ENCODE measurements around the gene SLIRP.
"Not testable (repeated sequence)": the region's sequence is repeated elsewhere in the genome, so short reads cannot be mapped to it uniquely, and the experiment has no call there.

SLIRP gene

DNA sequence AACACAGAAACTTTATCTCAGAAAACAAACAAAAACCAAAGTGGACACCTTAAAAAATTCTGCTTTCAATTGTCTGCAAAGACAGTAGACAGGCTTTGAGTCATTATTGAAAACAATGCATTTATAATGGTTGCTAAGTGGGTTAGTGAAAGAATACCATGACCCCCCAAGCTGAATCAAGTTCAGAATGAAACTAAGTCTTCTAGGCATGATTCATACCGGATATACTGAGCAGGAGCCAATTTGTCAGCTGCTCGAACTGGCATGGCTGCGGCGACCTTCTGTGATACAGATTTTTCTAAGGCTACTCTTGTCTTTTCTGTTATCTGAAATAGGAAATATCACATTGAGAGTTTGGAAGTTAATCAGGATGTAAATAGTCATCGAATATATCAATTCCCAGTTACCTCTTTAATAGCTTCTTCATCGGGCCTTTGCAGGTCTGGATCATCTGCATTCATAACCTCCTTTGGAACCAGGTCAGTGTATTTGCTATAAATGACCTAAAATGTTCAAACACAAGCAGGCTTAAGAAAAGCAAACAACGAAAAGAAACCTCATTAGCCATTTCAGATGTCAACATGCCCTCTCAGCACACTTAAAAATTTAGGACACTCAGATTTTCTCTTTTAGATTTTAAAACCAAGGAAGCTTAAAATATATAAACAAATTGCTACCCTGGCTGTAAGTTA is 30.8 kb downstream of the SLIRP start:
- H3K4me3 ChIP-seq (ENCODE audit: low read length): no peak overlapping the region
- DNase-seq (ENCODE audit: low read depth, low spot score): no peak

- DNase-seq (ENCODE audit: low read depth, low spot score): no peak
These were observed 33.5 kb downstream of the SLIRP start for GRCh38 chr14:77741438-77741837.

DNA sequence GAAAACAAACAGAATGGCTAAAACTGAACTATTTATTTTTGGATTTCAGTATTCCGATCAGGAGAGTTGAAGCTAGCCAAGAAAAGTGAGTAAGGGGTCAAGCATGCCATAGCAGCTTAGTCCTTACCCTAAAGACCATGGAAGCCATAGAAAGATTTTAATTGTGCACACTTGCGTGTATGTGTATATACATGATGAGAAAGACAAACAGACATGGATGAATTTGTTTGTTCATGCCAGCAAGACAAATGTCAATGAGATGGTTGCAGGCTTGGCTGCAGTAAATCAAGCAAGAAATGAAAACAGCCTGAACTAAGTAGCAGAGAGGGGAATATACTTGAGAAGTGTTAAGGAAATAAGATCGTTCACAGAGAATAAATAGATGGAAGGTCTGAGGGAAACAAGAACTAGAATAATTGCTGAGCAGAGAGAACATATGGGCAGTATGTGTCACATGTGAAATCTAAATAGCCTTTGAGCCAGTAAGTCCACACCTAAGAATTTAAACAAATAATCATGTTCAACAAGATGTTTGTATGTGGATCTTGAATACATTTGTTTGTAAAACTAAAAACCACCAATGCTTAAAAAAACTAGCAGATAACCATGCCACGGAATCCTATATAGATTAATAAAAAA is 38.3 kb downstream of the SLIRP start:
- no peak for DNase-seq (ENCODE audit: low read depth, low spot score)

More at GRCh38 chr14:77741438-77741837, 33.5 kb downstream of the SLIRP start:
- H3K4me3 ChIP-seq (ENCODE audit: low read length): no peak overlapping the region

GRCh38 chr14:77747425-77747824 is 39.5 kb downstream of the SLIRP start:
- not testable (repeated sequence) for DNase-seq (ENCODE audit: low read depth, low spot score); H3K4me3 ChIP-seq (ENCODE audit: low read length)

More for the DNA sequence above, 38.3 kb downstream of the SLIRP start:
- no peak overlapping the region for H3K4me3 ChIP-seq (ENCODE audit: low read length)

- H3K4me3 ChIP-seq (ENCODE audit: low read length): no peak overlapping the region
- no peak for DNase-seq (ENCODE audit: low read depth, low spot score)
These were observed 44.4 kb downstream of the SLIRP start for GRCh38 chr14:77752266-77752665.

DNA sequence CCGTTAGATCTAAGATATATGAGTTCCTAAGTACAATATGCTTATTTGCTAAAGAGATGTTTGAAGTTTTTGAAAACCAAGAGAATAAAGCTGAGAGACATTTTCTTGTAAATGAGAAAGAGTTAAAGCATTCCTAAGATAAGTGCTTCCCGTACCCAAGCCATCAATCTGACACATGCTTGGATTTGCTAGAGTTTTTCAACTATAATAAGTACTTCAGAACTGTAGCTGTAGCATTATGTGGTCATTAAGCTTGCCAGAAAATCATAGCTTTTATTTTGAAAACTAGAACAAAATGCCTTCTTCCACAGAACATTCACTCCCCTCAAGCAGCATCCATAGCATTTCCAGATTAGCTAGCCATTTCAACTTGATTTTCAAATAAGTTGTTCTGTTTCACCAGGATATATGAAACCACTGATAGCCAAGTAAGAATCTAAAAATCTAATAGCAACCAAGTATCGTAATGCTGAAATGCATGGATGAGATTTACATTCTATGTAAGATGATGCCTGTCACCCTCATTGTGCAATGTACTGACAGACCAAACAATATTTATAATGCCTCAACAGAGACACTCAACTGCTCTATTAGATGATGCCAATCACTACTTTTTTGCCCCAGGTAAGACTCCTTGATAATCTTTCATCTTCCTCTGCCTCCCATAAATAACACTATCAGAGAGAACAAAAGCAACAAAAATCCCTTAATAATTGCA is 45.1 kb downstream of the SLIRP start:
- H3K4me3 ChIP-seq (ENCODE audit: low read length): no peak overlapping the region

DNA sequence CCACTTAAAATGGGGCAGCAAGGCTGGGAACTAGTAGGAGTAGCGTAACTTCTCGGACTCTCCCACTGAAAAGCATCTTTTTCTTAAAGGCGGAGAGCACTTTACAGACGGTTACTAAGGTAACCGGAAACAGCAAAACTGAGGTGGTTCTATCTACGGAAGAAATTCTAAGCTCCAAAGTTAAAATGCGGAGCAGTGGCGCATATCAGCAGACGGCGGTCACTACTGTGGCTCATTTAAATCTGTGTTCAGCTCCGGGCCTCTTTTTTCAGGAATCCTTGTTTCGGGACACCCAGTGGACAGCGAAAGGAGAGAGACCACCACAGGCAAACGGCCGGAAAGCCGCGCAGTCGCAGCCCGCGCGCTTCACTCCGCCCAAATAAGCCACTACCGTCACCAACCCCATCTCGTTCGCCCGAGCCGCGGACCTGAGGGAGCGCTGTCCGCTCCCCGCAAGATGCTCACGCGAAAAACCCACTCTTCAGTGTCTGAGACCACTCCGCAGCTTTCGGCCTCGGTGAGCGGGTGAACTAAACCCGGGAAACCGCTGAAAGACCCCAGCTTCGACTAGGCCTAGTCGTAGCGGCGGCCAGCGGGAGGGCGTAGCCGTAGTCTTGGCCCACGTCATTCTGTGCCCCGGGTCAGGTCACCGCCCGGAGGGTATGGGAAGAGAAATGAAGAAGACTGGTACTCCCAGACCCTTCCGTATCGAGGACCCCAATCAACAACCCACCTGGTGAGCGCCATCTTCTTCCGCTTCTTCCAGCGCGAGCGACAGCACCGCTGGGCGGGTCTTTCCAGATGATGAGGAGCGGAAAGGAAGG is 52.7 kb downstream of the SLIRP start, which contains the start of gene SNW1:
SNW1 (minus strand) TSS at position 776 of the 824 bp plus-strand sequence; CDS start at position 747, 29 bp downstream.
- peak; percentile 94 for DNase-seq (ENCODE audit: low read depth, low spot score)
- H3K4me3 ChIP-seq (ENCODE audit: low read length): peak within 1 kb of the TSS; percentile 96

More for the DNA sequence above, 45.1 kb downstream of the SLIRP start:
- no peak for DNase-seq (ENCODE audit: low read depth, low spot score)

- DNase-seq (ENCODE audit: low read depth, low spot score): no peak
- peak overlapping the region; percentile 96 for H3K4me3 ChIP-seq (ENCODE audit: low read length)
These were observed 53.5 kb downstream of the SLIRP start for GRCh38 chr14:77761205-77761931.

- DNase-seq (ENCODE audit: low read depth, low spot score): no peak
- no peak overlapping the region for H3K4me3 ChIP-seq (ENCODE audit: low read length)
These were observed 55.4 kb downstream of the SLIRP start for GRCh38 chr14:77763316-77763715.

DNA sequence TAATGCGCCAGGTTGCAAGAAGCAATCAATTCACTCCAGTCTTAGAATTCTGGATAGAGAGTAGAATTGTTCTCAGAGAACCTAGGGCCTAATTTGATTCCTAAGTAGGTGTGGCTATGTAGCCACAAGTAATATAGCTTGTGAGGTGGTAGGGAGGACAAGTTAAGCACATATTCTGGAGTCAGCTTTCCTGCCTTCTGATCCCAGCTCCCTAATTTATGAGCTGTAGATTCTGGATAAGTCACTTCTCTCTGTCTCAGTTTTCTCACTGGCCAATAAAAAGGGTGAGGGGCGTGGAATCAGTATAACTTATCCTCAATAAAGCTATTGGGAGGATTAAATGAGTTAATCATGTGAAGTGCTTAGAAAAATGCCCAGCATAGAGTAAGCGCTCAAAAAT is 56.1 kb downstream of the SLIRP start:
- DNase-seq (ENCODE audit: low read depth, low spot score): no peak
- no peak overlapping the region for H3K4me3 ChIP-seq (ENCODE audit: low read length)
